Measurements from ENCODE around the gene AKTIP.

Gene AKTIP

GRCh38 chr16:53476867-53477266 is 26.1 kb downstream of the AKTIP start:
- DNase-seq: no peak

- no peak for DNase-seq
Observed at GRCh38 chr16:53465606-53466280, 37.3 kb downstream of the AKTIP start.

- DNase-seq: no peak
Observed at GRCh38 chr16:53458635-53459034, 44.4 kb downstream of the AKTIP start.

GRCh38 chr16:53457670-53458069 is 45.3 kb downstream of the AKTIP start:
- no peak for DNase-seq

GRCh38 chr16:53456625-53457024 is 46.4 kb downstream of the AKTIP start:
- no peak for DNase-seq

GRCh38 chr16:53453928-53454327 is 49.1 kb downstream of the AKTIP start:
- no peak for DNase-seq

- no peak for DNase-seq
Observed at GRCh38 chr16:53449816-53450517, 53.0 kb downstream of the AKTIP start.

- no peak for DNase-seq
Observed at GRCh38 chr16:53446090-53446489, 56.9 kb downstream of the AKTIP start.

- no peak for DNase-seq
Observed at GRCh38 chr16:53445534-53445933, 57.5 kb downstream of the AKTIP start.
